Natural killer cell (primary cell): ENCODE results near the gene TBX4. TPM values are rescaled to one million over a fixed set of nuclear protein-coding genes. Genes with fewer than 3 reads are reported as not detected.

ENCODE experiments used
- ATAC-seq, 3 donors: fragments of 150-1000 bp in 2 of 3; fragments of 200-7000 bp in 1 of 3; cut with Tn5 transposase; 1 replicate in 1 of 3; 2 replicates in 2 of 3; pipeline ENCODE4 v1.10.0; 2021; ENCODE audit warnings: mild to moderate bottlenecking in 2 of 3, moderate library complexity in 2 of 3
- DNase-seq, 2 donors: peaks; one replicate each; pipeline versions ENCODE4 v3.0.0 to v3.0.0-alpha.2; 2013 to 2021; ENCODE audit warnings: mixed read lengths in 1 of 2
- H3K27ac ChIP-seq: one replicate; pipeline ENCODE4 v1.5.1; 2013; ENCODE audit warnings: mild to moderate bottlenecking, low read length
- H3K27me3 ChIP-seq: one replicate; pipeline ENCODE4 v1.6.1; 2013; ENCODE audit warnings: low read length; ENCODE audit not compliant: control insufficient read depth, insufficient read depth
- H3K36me3 ChIP-seq: one replicate; pipeline ENCODE4 v1.6.1; 2013; ENCODE audit warnings: low read length; ENCODE audit not compliant: control insufficient read depth, insufficient read depth
- H3K4me1 ChIP-seq: one replicate; pipeline ENCODE4 v1.6.1; 2013; ENCODE audit warnings: low read length; ENCODE audit not compliant: control insufficient read depth, insufficient read depth
- H3K4me3 ChIP-seq: one replicate; pipeline ENCODE4 v1.5.1; 2013; ENCODE audit warnings: low read length
- H3K9me3 ChIP-seq: one replicate; pipeline ENCODE4 v1.6.1; 2013; ENCODE audit warnings: low read length; ENCODE audit not compliant: control insufficient read depth, insufficient read depth
- H3K27ac Mint-ChIP-seq, 2 donors: one replicate each; pipeline ENCODE4 v1.8.0; 2022; ENCODE audit warnings: mild to moderate bottlenecking in 2 of 2, mixed read lengths in 2 of 2, moderate library complexity in 1 of 2
- H3K27me3 Mint-ChIP-seq, 2 donors: one replicate each; pipeline ENCODE4 v1.8.0; 2022; ENCODE audit warnings: low read depth in 2 of 2, mixed read lengths in 2 of 2
- H3K36me3 Mint-ChIP-seq: one replicate; pipeline ENCODE4 v1.8.0; 2022; ENCODE audit warnings: mixed read lengths
- H3K4me1 Mint-ChIP-seq, 2 donors: one replicate each; pipeline ENCODE4 v1.8.0; 2022; ENCODE audit warnings: mixed read lengths in 2 of 2
- H3K4me3 Mint-ChIP-seq: one replicate; pipeline ENCODE4 v1.8.0; 2022; ENCODE audit warnings: mild to moderate bottlenecking, moderate library complexity, mixed read lengths
- H3K9me3 Mint-ChIP-seq, 2 donors: one replicate each; pipeline ENCODE4 v1.8.0; 2022; ENCODE audit warnings: mixed read lengths in 2 of 2
- WGBS: methylation state at CpG from one replicate; pipeline ENCODE4 v1.1.7; 2013; ENCODE audit warnings: missing lambda C conversion rate; ENCODE audit not compliant: insufficient coverage; 5-methylcytosine and 5-hydroxymethylcytosine counted together
- intact Hi-C: fragments of 100-400 bp; cut with micrococcal nuclease; formaldehyde crosslinking; loops from one replicate; pipeline ENCODE4 v1.14.2; 2022
- total RNA-seq, 4 donors: library from RNA; stranded (reverse); fragments of 120-200 nt in 1 of 4; gene quantifications; one replicate each; pipeline versions ENCODE4 v1.2.3 to v1.2.4, GENCODE V29; 2013 to 2022
- TF ChIP-seq, protein P1 (sequence below): fragments of 200-600 bp; IDR thresholded peaks from one replicate; pipeline ENCODE4 v1.8.0; 2022; ENCODE audit warnings: antibody characterized with exemption

Gene TBX4
- total RNA-seq, 3 donors from 2014 or later (not counting 1 experiment from before 2014, with no cell fraction given) = not detected

DNA sequence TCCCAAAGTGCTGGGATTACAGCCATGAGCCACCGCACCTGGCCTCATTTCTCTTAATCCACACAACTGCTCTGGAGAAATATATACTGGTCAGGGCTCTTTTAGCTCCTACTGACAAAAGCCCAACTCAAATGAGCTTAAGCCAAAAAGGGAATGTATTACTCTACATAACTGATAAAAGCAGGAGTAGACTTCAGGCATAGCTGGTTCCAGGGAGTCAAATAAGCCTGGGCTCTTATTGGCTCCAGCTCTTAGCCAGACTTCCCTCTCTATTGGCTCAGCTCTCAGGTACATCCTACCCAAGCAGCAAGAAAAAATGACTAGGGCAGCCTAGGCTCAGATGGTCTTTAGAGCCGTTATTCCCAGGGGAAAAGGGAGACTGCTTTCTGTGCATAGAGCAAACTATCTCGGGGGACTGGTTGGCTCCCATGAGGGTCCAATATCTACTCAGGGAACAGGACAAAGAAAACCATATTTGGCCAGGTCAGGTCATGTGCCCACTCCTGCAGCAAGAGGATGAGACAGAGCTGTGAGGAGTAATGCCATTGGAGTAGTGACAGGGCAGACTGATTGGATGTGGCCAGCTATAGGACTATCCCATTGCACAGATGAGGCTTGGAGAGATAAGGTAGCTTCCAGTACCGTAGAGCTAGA lies 31.4 kb upstream of the TBX4 start:
- intact Hi-C loops = no loop called here
- H3K27me3 ChIP-seq = peaks cover 4% of the 10 kb centered on the region
- WGBS = 90% methylated on average over 4 of the region's 4 CpGs
- no peak overlapping the region for H3K27ac ChIP-seq
- Mint-ChIP-seq H3K4me3 (no peak overlapping the region), H3K9me3 (no peaks in the 10 kb centered on the region), H3K27me3 (peaks cover 30 to 47% of the 10 kb centered on the region in 2 donors), H3K36me3 (no peaks in the 10 kb centered on the region), H3K4me1 (peaks cover 0 to 5% of the 10 kb centered on the region in 2 donors), H3K27ac (no peak overlapping the region)
- H3K4me1 ChIP-seq = peaks cover 8% of the 10 kb centered on the region
- ATAC-seq (no peak), DNase-seq (no peak)
- H3K36me3 ChIP-seq = no peaks in the 10 kb centered on the region
- H3K9me3 ChIP-seq = no peaks in the 10 kb centered on the region
- TF ChIP-seq, protein P1, sequence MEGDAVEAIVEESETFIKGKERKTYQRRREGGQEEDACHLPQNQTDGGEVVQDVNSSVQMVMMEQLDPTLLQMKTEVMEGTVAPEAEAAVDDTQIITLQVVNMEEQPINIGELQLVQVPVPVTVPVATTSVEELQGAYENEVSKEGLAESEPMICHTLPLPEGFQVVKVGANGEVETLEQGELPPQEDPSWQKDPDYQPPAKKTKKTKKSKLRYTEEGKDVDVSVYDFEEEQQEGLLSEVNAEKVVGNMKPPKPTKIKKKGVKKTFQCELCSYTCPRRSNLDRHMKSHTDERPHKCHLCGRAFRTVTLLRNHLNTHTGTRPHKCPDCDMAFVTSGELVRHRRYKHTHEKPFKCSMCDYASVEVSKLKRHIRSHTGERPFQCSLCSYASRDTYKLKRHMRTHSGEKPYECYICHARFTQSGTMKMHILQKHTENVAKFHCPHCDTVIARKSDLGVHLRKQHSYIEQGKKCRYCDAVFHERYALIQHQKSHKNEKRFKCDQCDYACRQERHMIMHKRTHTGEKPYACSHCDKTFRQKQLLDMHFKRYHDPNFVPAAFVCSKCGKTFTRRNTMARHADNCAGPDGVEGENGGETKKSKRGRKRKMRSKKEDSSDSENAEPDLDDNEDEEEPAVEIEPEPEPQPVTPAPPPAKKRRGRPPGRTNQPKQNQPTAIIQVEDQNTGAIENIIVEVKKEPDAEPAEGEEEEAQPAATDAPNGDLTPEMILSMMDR = no peak
- H3K4me3 ChIP-seq = no peak overlapping the region

DNA sequence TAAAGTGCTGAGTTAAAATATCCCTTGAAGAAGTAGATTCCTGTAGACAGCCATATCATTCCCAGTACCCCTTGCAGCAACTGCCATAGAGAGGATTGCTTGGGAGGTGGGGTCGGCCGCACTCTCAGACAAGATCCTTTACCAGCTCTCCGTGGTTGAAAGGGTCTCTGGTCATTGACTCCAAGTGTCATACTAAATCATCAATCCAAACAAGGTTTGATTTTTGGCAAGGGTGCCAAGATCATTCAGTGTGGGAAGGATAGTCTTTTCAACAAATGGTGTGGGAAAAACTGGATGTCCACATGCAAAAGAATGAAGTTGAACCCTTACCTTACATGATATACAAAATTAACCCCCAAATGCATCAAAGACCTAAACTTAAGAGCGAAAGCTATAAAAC lies 30.8 kb upstream of the TBX4 start:
- no peaks in the 10 kb centered on the region for H3K9me3 ChIP-seq
- no peaks in the 10 kb centered on the region for H3K36me3 ChIP-seq
- no peak for ATAC-seq
- H3K27me3 ChIP-seq = peaks cover 4% of the 10 kb centered on the region
- TF ChIP-seq, protein P1 = no peak
- H3K4me1 ChIP-seq = peaks cover 8% of the 10 kb centered on the region
- H3K4me3 Mint-ChIP-seq = no peak overlapping the region
- H3K27ac ChIP-seq = no peak overlapping the region
- intact Hi-C loops = no loop called here
- no peak overlapping the region for H3K4me3 ChIP-seq
- no peak for DNase-seq
- peaks cover 30 to 47% of the 10 kb centered on the region in 2 donors for H3K27me3 Mint-ChIP-seq
- H3K9me3 Mint-ChIP-seq = no peaks in the 10 kb centered on the region
- H3K36me3 Mint-ChIP-seq = no peaks in the 10 kb centered on the region
- H3K27ac Mint-ChIP-seq = no peak overlapping the region
- 79% methylated on average over 3 of the region's 4 CpGs for WGBS
- H3K4me1 Mint-ChIP-seq = peaks cover 0 to 5% of the 10 kb centered on the region in 2 donors

DNA sequence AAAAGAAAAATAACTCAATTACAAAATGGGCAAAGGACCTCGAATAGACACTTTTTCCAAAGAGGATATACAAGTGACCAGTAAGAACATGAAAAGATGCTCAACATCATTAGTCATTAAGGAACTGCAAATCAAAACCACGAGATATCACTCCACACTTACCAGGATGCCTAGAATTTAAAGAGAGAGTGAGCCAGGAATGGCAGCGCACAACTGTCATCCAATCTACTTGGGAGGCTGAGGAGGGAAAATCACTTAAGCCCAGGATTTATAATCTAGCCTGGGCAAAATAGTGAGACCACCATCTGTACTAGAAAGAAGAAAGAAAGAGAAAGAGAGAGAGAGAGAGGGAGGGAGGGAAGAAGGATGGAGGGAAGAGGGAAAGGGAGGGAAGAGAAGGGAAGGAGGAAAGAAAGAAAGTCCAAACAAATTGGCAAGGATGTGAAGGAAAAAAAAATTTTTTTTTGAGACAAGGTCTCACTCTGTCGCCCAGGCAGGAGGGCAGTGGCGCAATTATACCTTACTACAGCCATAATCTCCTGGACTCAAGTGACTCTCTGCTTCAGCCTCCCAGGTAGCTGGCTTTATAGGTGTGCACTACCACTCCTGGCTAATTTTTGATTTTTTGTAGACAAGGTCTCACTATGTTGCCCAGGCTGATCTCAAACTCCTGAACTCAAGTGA lies 30.0 kb upstream of the TBX4 start:
- TF ChIP-seq, protein P1 = no peak
- WGBS = 81% methylated on average over 5 of the region's 5 CpGs

More for the DNA sequence above, 30.0 kb upstream of the TBX4 start:
- Histone ChIP-seq H3K4me1 (no peaks in the 10 kb centered on the region), H3K4me3 (no peak overlapping the region), H3K27ac (no peak overlapping the region), H3K27me3 (peaks cover under 1% of the 10 kb centered on the region), H3K36me3 (no peaks in the 10 kb centered on the region), H3K9me3 (no peaks in the 10 kb centered on the region)
- no peak for ATAC-seq
- Mint-ChIP-seq H3K4me1 (no peaks in the 10 kb centered on the region), H3K27me3 (peaks cover 30 to 47% of the 10 kb centered on the region in 2 donors), H3K9me3 (no peaks in the 10 kb centered on the region), H3K27ac (no peak overlapping the region), H3K36me3 (no peaks in the 10 kb centered on the region), H3K4me3 (no peak overlapping the region)
- intact Hi-C loops = no loop called here
- DNase-seq = no peak
